ENCODE results near the gene PNMA6F. TPM values are rescaled to one million over a fixed set of nuclear protein-coding genes. Genes with fewer than 3 reads are reported as not detected.

PNMA6F gene
- polyA plus RNA-seq, 1 of the 3 experiments (the other 2 are of a cell fraction), result not detected

DNA sequence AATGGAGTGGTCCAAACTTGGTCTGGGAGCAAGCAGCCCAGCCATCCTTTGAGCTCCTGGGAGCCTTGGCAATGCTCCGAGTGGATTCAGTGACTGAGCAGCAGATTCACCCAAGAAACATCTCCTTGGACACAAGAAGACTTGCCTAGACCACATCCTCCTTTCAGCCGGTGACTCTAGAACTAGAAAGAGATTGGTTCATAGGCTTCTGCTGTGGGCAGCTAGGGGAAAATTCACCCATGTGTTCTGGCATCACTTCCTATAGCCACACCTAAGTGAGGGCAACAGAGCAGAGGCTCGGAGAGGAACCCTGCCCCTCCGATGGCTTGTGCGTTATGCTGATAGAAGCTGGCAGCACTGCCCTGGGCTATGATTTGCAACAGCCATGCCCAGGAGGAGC lies 28.4 kb upstream of the PNMA6F start:
- TF ChIP-seq TEAD4 (IDR thresholded peaks at IDR 0.05; ENCODE audit: borderline replicate concordance, insufficient read depth) (no peak), EZH2phosphoT487 (IDR thresholded peaks at IDR 0.05; ENCODE audit: borderline replicate concordance, low read depth) (no peak), POLR2AphosphoS5 (IDR thresholded peaks at IDR 0.05; ENCODE audit: low read depth, low read length) (no peak), FOXJ3 (CRISPR knock-in tag; IDR thresholded peaks at IDR 0.05) (no peak), MAX (IDR thresholded peaks at IDR 0.05; ENCODE audit: low read depth) (no peak), MEF2A (IDR thresholded peaks at IDR 0.05; ENCODE audit: borderline replicate concordance, low read depth) (no peak), GATA2 (CRISPR knock-in tag; IDR thresholded peaks at IDR 0.05) (no peak), NFIC (IDR thresholded peaks at IDR 0.05; ENCODE audit: borderline replicate concordance) (no peak), RCOR1 (IDR thresholded peaks at IDR 0.05; ENCODE audit: low read length) (no peak), MXI1 (IDR thresholded peaks at IDR 0.05; ENCODE audit: low read depth, low read length) (no peak), FOXM1 (IDR thresholded peaks at IDR 0.05; ENCODE audit: low read depth) (no peak), USF1 (IDR thresholded peaks at IDR 0.05; ENCODE audit: borderline replicate concordance, low read depth) (no peak), IRF3 (IDR thresholded peaks at IDR 0.05; ENCODE audit: low read depth, low read length) (no peak), SIN3A (IDR thresholded peaks at IDR 0.05; ENCODE audit: borderline replicate concordance, low read depth, low read length) (no peak), ZBTB33 (IDR thresholded peaks at IDR 0.05; ENCODE audit: borderline replicate concordance, low read depth) (no peak), TAF1 (IDR thresholded peaks at IDR 0.05; ENCODE audit: borderline replicate concordance, low read depth, low read length) (no peak), RXRA (IDR thresholded peaks at IDR 0.05; ENCODE audit: borderline replicate concordance, low read depth) (no peak)
- TF ChIP-seq, protein P1, sequence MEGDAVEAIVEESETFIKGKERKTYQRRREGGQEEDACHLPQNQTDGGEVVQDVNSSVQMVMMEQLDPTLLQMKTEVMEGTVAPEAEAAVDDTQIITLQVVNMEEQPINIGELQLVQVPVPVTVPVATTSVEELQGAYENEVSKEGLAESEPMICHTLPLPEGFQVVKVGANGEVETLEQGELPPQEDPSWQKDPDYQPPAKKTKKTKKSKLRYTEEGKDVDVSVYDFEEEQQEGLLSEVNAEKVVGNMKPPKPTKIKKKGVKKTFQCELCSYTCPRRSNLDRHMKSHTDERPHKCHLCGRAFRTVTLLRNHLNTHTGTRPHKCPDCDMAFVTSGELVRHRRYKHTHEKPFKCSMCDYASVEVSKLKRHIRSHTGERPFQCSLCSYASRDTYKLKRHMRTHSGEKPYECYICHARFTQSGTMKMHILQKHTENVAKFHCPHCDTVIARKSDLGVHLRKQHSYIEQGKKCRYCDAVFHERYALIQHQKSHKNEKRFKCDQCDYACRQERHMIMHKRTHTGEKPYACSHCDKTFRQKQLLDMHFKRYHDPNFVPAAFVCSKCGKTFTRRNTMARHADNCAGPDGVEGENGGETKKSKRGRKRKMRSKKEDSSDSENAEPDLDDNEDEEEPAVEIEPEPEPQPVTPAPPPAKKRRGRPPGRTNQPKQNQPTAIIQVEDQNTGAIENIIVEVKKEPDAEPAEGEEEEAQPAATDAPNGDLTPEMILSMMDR (IDR thresholded peaks at IDR 0.05), result no peak
- H3K4me2 ChIP-seq, result no peak overlapping the region
- no peak for DNase-seq
- H2AFZ ChIP-seq (ENCODE audit: low read depth), result no peak overlapping the region
- no peaks in the 10 kb centered on the region for H3F3A ChIP-seq (replicated peaks; ENCODE audit: insufficient read depth)
- H3K4me1 ChIP-seq (ENCODE audit: control insufficient read depth in 1 of 2, insufficient read depth in 2 of 2, low read depth in 1 of 2, low read length in 1 of 2), result no peaks in the 10 kb centered on the region
- H3K9me2 ChIP-seq, result no peaks in the 10 kb centered on the region
- ChIA-PET CTCF (interaction anchor here (0.9 kb wide), 1 partner anchor 88 kb away, joined by 3 read pairs; no protein-coding TSS in a partner anchor), POLR2A (no interaction called here)
- H4K20me1 ChIP-seq (ENCODE audit: insufficient read depth), result no peaks in the 10 kb centered on the region
- H3K27me3 ChIP-seq (ENCODE audit: insufficient read depth), result no peaks in the 10 kb centered on the region; the same call in 1 of the 2 replicates
- no peak overlapping the region for H3K9ac ChIP-seq
- no peaks in the 10 kb centered on the region for H3K79me2 ChIP-seq (ENCODE audit: insufficient read depth)
- WGBS (ENCODE audit: low lambda C conversion rate), result 61% methylated on average over 3 of the region's 5 CpGs
- no peak overlapping the region for H3K4me3 ChIP-seq (ENCODE audit: low read depth in 2 of 2, low read length in 1 of 2)
- no peak overlapping the region for H3K27ac ChIP-seq (ENCODE audit: low read depth in 2 of 2, low read length in 1 of 2)
- H3K9me3 ChIP-seq, result no peaks in the 10 kb centered on the region
- H3K36me3 ChIP-seq (replicated peaks in 1 of 2; ENCODE audit: control insufficient read depth in 1 of 2, insufficient read depth in 2 of 2, low read length in 1 of 2), result peaks cover 6 to 19% of the 10 kb centered on the region in 2 experiments
